Chondrocyte (in vitro differentiated cells): ENCODE data around the gene GABBR2. TPM values are rescaled to one million over a fixed set of nuclear protein-coding genes. Genes with fewer than 3 reads are reported as not detected.

Source experiments
- DNase-seq: peaks from one replicate; pipeline ENCODE4 v3.0.0; 2021; ENCODE audit warnings: mixed read lengths, low spot score
- H3K27ac Mint-ChIP-seq: one replicate; pipeline ENCODE4 v1.8.0; 2021; ENCODE audit warnings: mild to moderate bottlenecking, moderate library complexity, mixed read lengths; ENCODE audit not compliant: unreplicated experiment
- H3K27me3 Mint-ChIP-seq: 2 replicates; pipeline ENCODE4 v1.8.0; 2021; ENCODE audit warnings: low read depth, mixed read lengths
- H3K36me3 Mint-ChIP-seq: 2 replicates; pipeline ENCODE4 v1.8.0; 2021; ENCODE audit warnings: low read depth, mixed read lengths
- H3K4me1 Mint-ChIP-seq: 2 replicates; pipeline ENCODE4 v1.8.0; 2021; ENCODE audit warnings: low read depth, mild to moderate bottlenecking, mixed read lengths
- H3K4me3 Mint-ChIP-seq: one replicate; pipeline ENCODE4 v1.8.0; 2021; ENCODE audit warnings: mild to moderate bottlenecking, moderate library complexity, mixed read lengths; ENCODE audit not compliant: unreplicated experiment
- H3K9me3 Mint-ChIP-seq: 2 replicates; pipeline ENCODE4 v1.8.0; 2021; ENCODE audit warnings: low read depth, mixed read lengths
- total RNA-seq: library from RNA; stranded (reverse); gene quantifications from 3 replicates; pipeline ENCODE4 v1.2.1, GENCODE V29; 2021
- TF ChIP-seq, protein P1 (sequence below): fragments of 200-600 bp; sonication (generic); IDR thresholded peaks from 2 replicates; pipeline ENCODE4 v1.5.0; 2021; ENCODE audit warnings: antibody characterized with exemption, mild to moderate bottlenecking, moderate library complexity

Gene GABBR2
- total RNA-seq, 1 donor from 2014 or later, result 0.12 TPM

GRCh38 chr9:98603821-98604383, 104.8 kb downstream of the GABBR2 start:
- no peak for DNase-seq
- Mint-ChIP-seq H3K4me3 (no peak overlapping the region), H3K27me3 (peaks cover 31% of the 10 kb centered on the region), H3K4me1 (no peaks in the 10 kb centered on the region), H3K9me3 (no peaks in the 10 kb centered on the region), H3K36me3 (no peaks in the 10 kb centered on the region), H3K27ac (no peak overlapping the region)
- TF ChIP-seq, protein P1, sequence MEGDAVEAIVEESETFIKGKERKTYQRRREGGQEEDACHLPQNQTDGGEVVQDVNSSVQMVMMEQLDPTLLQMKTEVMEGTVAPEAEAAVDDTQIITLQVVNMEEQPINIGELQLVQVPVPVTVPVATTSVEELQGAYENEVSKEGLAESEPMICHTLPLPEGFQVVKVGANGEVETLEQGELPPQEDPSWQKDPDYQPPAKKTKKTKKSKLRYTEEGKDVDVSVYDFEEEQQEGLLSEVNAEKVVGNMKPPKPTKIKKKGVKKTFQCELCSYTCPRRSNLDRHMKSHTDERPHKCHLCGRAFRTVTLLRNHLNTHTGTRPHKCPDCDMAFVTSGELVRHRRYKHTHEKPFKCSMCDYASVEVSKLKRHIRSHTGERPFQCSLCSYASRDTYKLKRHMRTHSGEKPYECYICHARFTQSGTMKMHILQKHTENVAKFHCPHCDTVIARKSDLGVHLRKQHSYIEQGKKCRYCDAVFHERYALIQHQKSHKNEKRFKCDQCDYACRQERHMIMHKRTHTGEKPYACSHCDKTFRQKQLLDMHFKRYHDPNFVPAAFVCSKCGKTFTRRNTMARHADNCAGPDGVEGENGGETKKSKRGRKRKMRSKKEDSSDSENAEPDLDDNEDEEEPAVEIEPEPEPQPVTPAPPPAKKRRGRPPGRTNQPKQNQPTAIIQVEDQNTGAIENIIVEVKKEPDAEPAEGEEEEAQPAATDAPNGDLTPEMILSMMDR, result no peak

DNA sequence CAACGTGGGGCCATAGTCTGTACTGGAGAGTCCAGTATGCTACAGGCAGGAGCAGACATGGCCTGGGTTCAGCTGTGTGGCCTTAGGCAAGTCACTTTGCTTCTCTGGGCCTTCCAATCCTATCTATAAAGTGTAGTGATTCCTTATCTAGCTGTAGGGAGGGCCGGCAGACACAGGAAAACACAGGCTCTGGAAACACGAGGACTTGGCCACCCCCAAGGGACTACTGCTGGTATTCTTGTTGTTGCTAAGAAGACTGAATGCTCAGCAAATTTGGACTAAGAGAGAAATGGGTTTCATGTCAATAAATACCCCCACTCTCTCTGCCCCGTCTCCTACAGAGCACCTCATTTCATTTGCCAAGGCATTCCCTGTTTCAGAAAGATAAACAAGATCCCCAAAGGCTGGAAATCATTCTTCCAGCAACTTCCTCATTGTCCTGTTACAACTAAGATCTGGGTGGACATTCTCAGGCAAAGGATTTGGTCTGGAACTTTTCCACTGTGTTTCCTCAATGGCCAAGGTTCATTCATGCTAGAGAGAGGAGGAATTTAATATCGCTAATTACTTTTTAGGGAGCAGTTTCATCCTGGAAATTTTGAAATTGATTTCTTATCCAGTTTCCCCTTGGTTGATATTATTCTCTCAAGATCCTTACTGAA, 105.8 kb downstream of the GABBR2 start:
- TF ChIP-seq, protein P1, result no peak
- DNase-seq, result no peak
- Mint-ChIP-seq H3K27ac (no peak overlapping the region), H3K9me3 (no peaks in the 10 kb centered on the region), H3K4me3 (no peak overlapping the region), H3K4me1 (no peaks in the 10 kb centered on the region), H3K27me3 (peaks cover 32% of the 10 kb centered on the region), H3K36me3 (no peaks in the 10 kb centered on the region)

DNA sequence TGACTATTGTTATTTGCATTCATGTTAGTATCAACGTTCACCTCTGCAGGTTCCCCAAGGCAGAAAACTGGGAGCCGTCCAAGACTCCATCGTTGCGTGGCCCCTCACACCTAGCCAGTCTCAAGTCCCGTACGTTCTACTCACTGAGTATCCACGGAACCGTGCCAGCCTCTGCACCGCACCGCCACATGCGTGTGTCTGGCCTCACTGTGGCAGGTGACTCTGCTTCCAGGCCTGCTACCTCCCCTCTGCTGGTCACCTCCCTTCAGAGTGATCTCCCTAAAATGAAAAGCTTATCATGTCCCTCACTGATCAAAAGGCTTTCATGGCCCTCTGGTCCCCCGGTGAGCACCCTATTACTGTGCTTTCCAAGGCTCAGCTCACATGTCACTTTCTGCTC, 108.1 kb downstream of the GABBR2 start:
- Mint-ChIP-seq H3K27ac (no peak overlapping the region), H3K4me1 (no peaks in the 10 kb centered on the region), H3K36me3 (no peaks in the 10 kb centered on the region), H3K9me3 (no peaks in the 10 kb centered on the region), H3K27me3 (peaks cover 24% of the 10 kb centered on the region), H3K4me3 (no peak overlapping the region)
- no peak for DNase-seq
- TF ChIP-seq, protein P1, result no peak

DNA sequence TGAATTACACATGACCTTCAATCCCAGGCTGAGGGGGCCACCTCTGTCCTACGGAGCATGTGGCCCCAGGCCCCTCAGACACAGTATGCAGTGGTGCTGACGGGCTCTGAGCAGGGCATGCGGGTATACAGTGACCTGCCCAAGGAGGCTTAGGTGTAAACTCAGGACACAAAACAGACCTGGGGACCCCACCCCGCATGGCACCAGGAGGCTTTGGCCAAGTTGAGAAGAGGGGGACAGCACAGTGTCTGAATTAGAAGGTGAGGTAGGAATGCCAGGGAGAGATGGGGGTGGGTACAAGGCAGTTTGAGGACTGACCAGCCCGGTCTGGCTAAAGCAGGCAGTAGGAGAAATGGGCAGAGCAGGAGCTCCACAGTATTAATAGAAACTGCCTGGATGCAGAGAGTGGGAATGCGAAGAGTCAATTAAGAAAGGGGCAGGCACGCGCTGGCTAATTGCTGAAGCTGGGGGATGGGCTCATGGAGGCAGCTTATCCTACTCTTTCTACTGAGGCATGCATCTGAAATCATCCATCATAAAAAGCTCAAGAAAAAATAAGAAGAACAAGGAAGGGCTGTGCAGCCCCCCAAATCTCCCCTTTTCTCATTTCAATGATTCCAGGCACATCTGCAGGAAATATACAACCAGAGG, 109.0 kb downstream of the GABBR2 start:
- H3K27ac Mint-ChIP-seq, result no peak overlapping the region
- no peaks in the 10 kb centered on the region for H3K4me1 Mint-ChIP-seq
- no peak overlapping the region for H3K4me3 Mint-ChIP-seq
- TF ChIP-seq, protein P1, result no peak
- DNase-seq, result no peak
- H3K27me3 Mint-ChIP-seq, result peaks cover 29% of the 10 kb centered on the region
- no peaks in the 10 kb centered on the region for H3K36me3 Mint-ChIP-seq
- no peaks in the 10 kb centered on the region for H3K9me3 Mint-ChIP-seq

- H3K4me3 Mint-ChIP-seq, result no peak overlapping the region
- no peak overlapping the region for H3K27ac Mint-ChIP-seq
- no peaks in the 10 kb centered on the region for H3K36me3 Mint-ChIP-seq
- TF ChIP-seq, protein P1, result no peak
- DNase-seq, result no peak
- H3K9me3 Mint-ChIP-seq, result no peaks in the 10 kb centered on the region
- H3K4me1 Mint-ChIP-seq, result no peaks in the 10 kb centered on the region
- H3K27me3 Mint-ChIP-seq, result peaks cover 26% of the 10 kb centered on the region
Observed at GRCh38 chr9:98598861-98599260, 109.9 kb downstream of the GABBR2 start.
